ENCODE results near the gene LPCAT1.

- TF ChIP-seq CTCF (IDR thresholded peaks at IDR 0.05) (no peak), ZFX (IDR thresholded peaks at IDR 0.05; ENCODE audit: borderline replicate concordance) (no peak)
Observed at GRCh38 chr5:1526681-1527131, 2.9 kb upstream of the LPCAT1 start.

Measured in 22Rv1 (cell line).